Peyer's patch (tissue), 4 donors: ENCODE results near the gene CHML. TPM values are rescaled to one million over a fixed set of nuclear protein-coding genes. Genes with fewer than 3 reads are reported as not detected.

Experiments used
- DNase-seq, 3 donors: peaks; one replicate each; pipeline ENCODE4 v3.0.0-alpha.2; 2017 to 2019
- H3K27ac ChIP-seq, 4 donors: fragments of 200-600 bp; sonication (generic); one replicate each; pipeline ENCODE4 v1.5.1; 2016 to 2019
- H3K27me3 ChIP-seq, 2 donors: fragments of 200-600 bp; sonication (generic); one replicate each; pipeline ENCODE4 v1.5.1; 2019
- H3K36me3 ChIP-seq, 3 donors: fragments of 200-600 bp; sonication (generic); one replicate each; pipeline ENCODE4 v1.5.1; 2016 to 2019
- H3K4me1 ChIP-seq, 4 donors: fragments of 200-600 bp; sonication (generic); one replicate each; pipeline ENCODE4 v1.5.1; 2016 to 2019
- H3K4me3 ChIP-seq, 4 donors: fragments of 200-600 bp; sonication (generic); 1 replicate in 3 of 4; 2 replicates in 1 of 4; pipeline ENCODE4 v1.5.1; 2016 to 2019; ENCODE audit warnings: mild to moderate bottlenecking in 1 of 4
- H3K9me3 ChIP-seq, 4 donors: fragments of 200-600 bp; sonication (generic); one replicate each; pipeline ENCODE4 v1.5.1; 2016 to 2019; ENCODE audit warnings: mild to moderate bottlenecking in 1 of 4
- POLR2A ChIP-seq, 2 donors: fragments of 450-650 bp; IDR thresholded peaks; one replicate each; pipeline ENCODE4 v1.5.1; 2017; ENCODE audit warnings: antibody characterized with exemption in 2 of 2, mild to moderate bottlenecking in 2 of 2, moderate library complexity in 2 of 2
- total RNA-seq, 4 donors: library from RNA; depleted of rRNA; stranded (reverse); fragments of >200 nt; gene quantifications; one replicate each; pipeline ENCODE4 v1.1.0, GENCODE V29; 2016
- TF ChIP-seq, protein P1 (sequence below), 6 experiments: fragments of 450-650 bp in 4 of 6; fragments of 200-600 bp in 2 of 6; sonication (generic) in 1 of 6; IDR thresholded peaks; one replicate each; pipeline ENCODE4 v1.5.1; 2017 to 2019; ENCODE audit warnings: antibody characterized with exemption in 6 of 6, mild to moderate bottlenecking in 3 of 6, moderate library complexity in 1 of 6

Gene CHML
- total RNA-seq, 4 donors from 2014 or later, result 6.6 to 11.0 (median 9.1) TPM

- DNase-seq, result no peak
- no peak overlapping the region for H3K27ac ChIP-seq
- H3K4me1 ChIP-seq, result no peaks in the 10 kb centered on the region
- no peaks in the 10 kb centered on the region for H3K9me3 ChIP-seq
- TF ChIP-seq, protein P1, sequence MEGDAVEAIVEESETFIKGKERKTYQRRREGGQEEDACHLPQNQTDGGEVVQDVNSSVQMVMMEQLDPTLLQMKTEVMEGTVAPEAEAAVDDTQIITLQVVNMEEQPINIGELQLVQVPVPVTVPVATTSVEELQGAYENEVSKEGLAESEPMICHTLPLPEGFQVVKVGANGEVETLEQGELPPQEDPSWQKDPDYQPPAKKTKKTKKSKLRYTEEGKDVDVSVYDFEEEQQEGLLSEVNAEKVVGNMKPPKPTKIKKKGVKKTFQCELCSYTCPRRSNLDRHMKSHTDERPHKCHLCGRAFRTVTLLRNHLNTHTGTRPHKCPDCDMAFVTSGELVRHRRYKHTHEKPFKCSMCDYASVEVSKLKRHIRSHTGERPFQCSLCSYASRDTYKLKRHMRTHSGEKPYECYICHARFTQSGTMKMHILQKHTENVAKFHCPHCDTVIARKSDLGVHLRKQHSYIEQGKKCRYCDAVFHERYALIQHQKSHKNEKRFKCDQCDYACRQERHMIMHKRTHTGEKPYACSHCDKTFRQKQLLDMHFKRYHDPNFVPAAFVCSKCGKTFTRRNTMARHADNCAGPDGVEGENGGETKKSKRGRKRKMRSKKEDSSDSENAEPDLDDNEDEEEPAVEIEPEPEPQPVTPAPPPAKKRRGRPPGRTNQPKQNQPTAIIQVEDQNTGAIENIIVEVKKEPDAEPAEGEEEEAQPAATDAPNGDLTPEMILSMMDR (IDR thresholded peaks at IDR 0.05), result no peak
- no peak for TF ChIP-seq POLR2A (IDR thresholded peaks at IDR 0.05)
- H3K27me3 ChIP-seq, result no peaks in the 10 kb centered on the region
- H3K4me3 ChIP-seq, result no peak overlapping the region
- H3K36me3 ChIP-seq, result no peaks in the 10 kb centered on the region
Observed at GRCh38 chr1:241679961-241680360, 39.8 kb upstream of the CHML start.

DNA sequence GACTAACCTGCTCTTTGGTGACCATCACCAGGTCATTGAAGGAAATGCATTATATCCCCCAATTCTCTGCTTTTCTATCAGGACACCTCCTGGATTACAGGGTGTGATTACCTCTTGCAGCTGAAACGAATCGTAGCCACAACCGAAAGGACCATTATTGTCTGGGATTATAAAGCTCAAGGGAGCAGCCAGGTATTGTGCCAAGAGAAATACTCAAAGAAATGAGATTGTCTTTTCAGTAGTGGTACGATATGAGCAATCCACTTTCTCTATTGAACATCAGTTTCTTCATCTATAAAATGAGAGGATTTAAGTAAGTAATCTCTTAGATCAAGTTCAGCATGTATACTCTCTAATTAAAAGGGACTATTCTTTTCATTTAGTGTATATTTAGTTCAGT is 39.2 kb upstream of the CHML start:
- Histone ChIP-seq H3K9me3 (no peaks in the 10 kb centered on the region), H3K4me3 (no peak overlapping the region), H3K36me3 (no peaks in the 10 kb centered on the region), H3K27ac (no peak overlapping the region), H3K4me1 (no peaks in the 10 kb centered on the region), H3K27me3 (no peaks in the 10 kb centered on the region)
- DNase-seq, result no peak
- TF ChIP-seq POLR2A (IDR thresholded peaks at IDR 0.05), result no peak
- TF ChIP-seq, protein P1 (IDR thresholded peaks at IDR 0.05), result no peak

GRCh38 chr1:241678536-241678935 is 38.4 kb upstream of the CHML start:
- H3K36me3 ChIP-seq, result no peaks in the 10 kb centered on the region
- TF ChIP-seq, protein P1 (IDR thresholded peaks at IDR 0.05), result no peak
- no peaks in the 10 kb centered on the region for H3K9me3 ChIP-seq
- DNase-seq, result no peak
- no peaks in the 10 kb centered on the region for H3K4me1 ChIP-seq
- no peak overlapping the region for H3K4me3 ChIP-seq
- no peaks in the 10 kb centered on the region for H3K27me3 ChIP-seq
- no peak overlapping the region for H3K27ac ChIP-seq

- Histone ChIP-seq H3K27ac (peak overlapping the region in 2 of 4 donors; percentile 2 to 6), H3K27me3 (no peaks in the 10 kb centered on the region), H3K36me3 (no peaks in the 10 kb centered on the region), H3K4me3 (peak overlapping the region in 1 of 4 donors; percentile 29), H3K4me1 (no peaks in the 10 kb centered on the region), H3K9me3 (no peaks in the 10 kb centered on the region)
- DNase-seq, result no peak
- TF ChIP-seq, protein P1 (IDR thresholded peaks at IDR 0.05), result no peak
- no peak for TF ChIP-seq POLR2A (IDR thresholded peaks at IDR 0.05)
Observed at GRCh38 chr1:241677201-241677600, 37.0 kb upstream of the CHML start.

- Histone ChIP-seq H3K27ac (no peak overlapping the region), H3K27me3 (no peaks in the 10 kb centered on the region), H3K4me3 (no peak overlapping the region), H3K9me3 (no peaks in the 10 kb centered on the region), H3K36me3 (no peaks in the 10 kb centered on the region), H3K4me1 (no peaks in the 10 kb centered on the region)
- no peak for DNase-seq
- TF ChIP-seq, protein P1 (IDR thresholded peaks at IDR 0.05), result no peak
- no peak for TF ChIP-seq POLR2A (IDR thresholded peaks at IDR 0.05)
Observed at GRCh38 chr1:241675983-241676382, 35.8 kb upstream of the CHML start.

- TF ChIP-seq, protein P1 (IDR thresholded peaks at IDR 0.05), result no peak
- no peak for TF ChIP-seq POLR2A (IDR thresholded peaks at IDR 0.05)
- Histone ChIP-seq H3K27ac (no peak overlapping the region), H3K4me1 (no peaks in the 10 kb centered on the region), H3K4me3 (no peak overlapping the region), H3K9me3 (no peaks in the 10 kb centered on the region), H3K36me3 (no peaks in the 10 kb centered on the region), H3K27me3 (no peaks in the 10 kb centered on the region)
- DNase-seq, result no peak
Observed at GRCh38 chr1:241674805-241675384, 34.7 kb upstream of the CHML start.
